ENCODE measurements around the gene TEF. TPM values are rescaled to one million over a fixed set of nuclear protein-coding genes. Genes with fewer than 3 reads are reported as not detected.
A peak's percentile ranks its signal among the peaks of the same experiment; 100 is the strongest.

The TEF gene
- total RNA-seq, 2 experiments from 2014 or later: 6.8 to 7.0 TPM

DNA sequence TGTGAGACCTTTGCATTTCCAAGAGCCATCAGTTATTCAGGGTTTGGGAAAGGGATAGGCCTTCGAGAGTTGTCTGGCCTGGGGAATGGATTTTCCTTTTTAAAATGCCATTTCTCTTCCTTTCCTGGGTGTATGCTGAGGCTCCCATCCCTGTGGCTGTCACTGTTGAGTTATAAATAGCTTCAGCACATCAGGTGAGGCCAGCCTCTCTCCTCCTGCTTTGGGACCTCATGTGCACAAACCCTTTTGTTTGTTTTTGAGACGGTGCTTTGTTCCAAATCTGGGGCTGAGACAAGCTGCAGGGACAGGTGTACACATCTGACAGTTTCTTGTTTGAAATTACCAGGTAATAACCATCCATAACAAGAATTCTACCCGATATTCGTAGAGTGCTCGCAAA is 1.3 kb downstream of the TEF start:
- H3K36me3 ChIP-seq (ENCODE audit: insufficient read depth, low read length): peaks cover 5% of the 10 kb centered on the region; the same call in 1 of the 2 replicates
- peak overlapping the region; percentile 76 for H3K4me3 ChIP-seq (ENCODE audit: low read depth, low read length, poor library complexity, severe bottlenecking)
- H4K20me1 ChIP-seq (ENCODE audit: insufficient read depth, low read length): no peaks in the 10 kb centered on the region
- ChIA-PET POLR2A (no interaction called here), CTCF (ENCODE audit: unreplicated experiment) (no interaction called here)
- peak overlapping the region; percentile 98 for H3K4me2 ChIP-seq (ENCODE audit: low read length)
- H2AFZ ChIP-seq (ENCODE audit: low read length): no peak overlapping the region
- H3K79me2 ChIP-seq (ENCODE audit: insufficient read depth, low read depth, low read length): no peaks in the 10 kb centered on the region
- no TSS peak for BruUV-seq (replicated peaks)
- no peaks in the 10 kb centered on the region for H3K9me3 ChIP-seq (ENCODE audit: low read length)
- H3K4me1 ChIP-seq (ENCODE audit: insufficient read depth, low read length, poor library complexity, severe bottlenecking): peaks cover 24% of the 10 kb centered on the region
- intact Hi-C loops (cut with micrococcal nuclease; ENCODE audit: unreplicated experiment): loop anchor here (10.0 kb wide), 1 partner anchor 78 kb away; the partner anchor contains the start of gene ZC3H7B
- TF ChIP-seq EZH2phosphoT487 (IDR thresholded peaks at IDR 0.05; ENCODE audit: borderline replicate concordance, low read depth, low read length): no peak
- TF ChIP-seq, protein P1, sequence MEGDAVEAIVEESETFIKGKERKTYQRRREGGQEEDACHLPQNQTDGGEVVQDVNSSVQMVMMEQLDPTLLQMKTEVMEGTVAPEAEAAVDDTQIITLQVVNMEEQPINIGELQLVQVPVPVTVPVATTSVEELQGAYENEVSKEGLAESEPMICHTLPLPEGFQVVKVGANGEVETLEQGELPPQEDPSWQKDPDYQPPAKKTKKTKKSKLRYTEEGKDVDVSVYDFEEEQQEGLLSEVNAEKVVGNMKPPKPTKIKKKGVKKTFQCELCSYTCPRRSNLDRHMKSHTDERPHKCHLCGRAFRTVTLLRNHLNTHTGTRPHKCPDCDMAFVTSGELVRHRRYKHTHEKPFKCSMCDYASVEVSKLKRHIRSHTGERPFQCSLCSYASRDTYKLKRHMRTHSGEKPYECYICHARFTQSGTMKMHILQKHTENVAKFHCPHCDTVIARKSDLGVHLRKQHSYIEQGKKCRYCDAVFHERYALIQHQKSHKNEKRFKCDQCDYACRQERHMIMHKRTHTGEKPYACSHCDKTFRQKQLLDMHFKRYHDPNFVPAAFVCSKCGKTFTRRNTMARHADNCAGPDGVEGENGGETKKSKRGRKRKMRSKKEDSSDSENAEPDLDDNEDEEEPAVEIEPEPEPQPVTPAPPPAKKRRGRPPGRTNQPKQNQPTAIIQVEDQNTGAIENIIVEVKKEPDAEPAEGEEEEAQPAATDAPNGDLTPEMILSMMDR (conservative IDR thresholded peaks at IDR 0.05; ENCODE audit: low read length): no peak
- no peak for DNase-seq (ENCODE audit: low spot score)
- no peak overlapping the region for H3K27ac ChIP-seq (ENCODE audit: low read depth, low read length, poor library complexity, severe bottlenecking)
- no peaks in the 10 kb centered on the region for H3K9me2 ChIP-seq (ENCODE audit: insufficient read depth, low read length)

DNA sequence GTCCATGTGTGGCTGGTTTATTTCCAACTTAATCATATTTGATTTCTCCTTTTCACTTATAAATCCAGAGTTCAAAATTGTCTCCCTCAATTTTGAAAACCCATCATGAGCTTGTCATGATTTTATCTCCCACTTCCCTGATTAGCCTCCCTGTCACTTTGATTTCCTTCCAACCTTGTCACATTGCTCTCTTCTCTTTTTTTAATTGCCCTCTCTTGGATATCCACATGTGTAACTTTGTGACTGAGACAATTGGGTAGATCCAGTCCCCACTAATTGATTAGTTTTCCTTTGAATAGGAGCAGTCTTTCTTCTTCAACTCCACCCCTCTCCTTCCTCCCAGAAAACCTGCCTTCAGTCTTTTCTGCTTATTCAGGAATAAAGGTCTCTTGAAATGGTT is 2.4 kb downstream of the TEF start:
- Histone ChIP-seq H3K79me2 (ENCODE audit: insufficient read depth, low read depth, low read length) (no peaks in the 10 kb centered on the region), H3K27ac (ENCODE audit: low read depth, low read length, poor library complexity, severe bottlenecking) (no peak overlapping the region), H3K4me3 (ENCODE audit: low read depth, low read length, poor library complexity, severe bottlenecking) (no peak overlapping the region), H3K4me1 (ENCODE audit: insufficient read depth, low read length, poor library complexity, severe bottlenecking) (peaks cover 24% of the 10 kb centered on the region), H3K36me3 (ENCODE audit: insufficient read depth, low read length) (peaks cover 11% of the 10 kb centered on the region), H4K20me1 (ENCODE audit: insufficient read depth, low read length) (no peaks in the 10 kb centered on the region), H2AFZ (ENCODE audit: low read length) (no peak overlapping the region), H3K4me2 (ENCODE audit: low read length) (no peak overlapping the region), H3K9me2 (ENCODE audit: insufficient read depth, low read length) (no peaks in the 10 kb centered on the region), H3K9me3 (ENCODE audit: low read length) (no peaks in the 10 kb centered on the region)
- DNase-seq (ENCODE audit: low spot score): no peak
- CTCF ChIA-PET (ENCODE audit: unreplicated experiment): no interaction called here
- POLR2A ChIA-PET: no interaction called here
- TF ChIP-seq, protein P1 (conservative IDR thresholded peaks at IDR 0.05; ENCODE audit: low read length): no peak
- TF ChIP-seq EZH2phosphoT487 (IDR thresholded peaks at IDR 0.05; ENCODE audit: borderline replicate concordance, low read depth, low read length): no peak
- intact Hi-C loops (cut with micrococcal nuclease; ENCODE audit: unreplicated experiment): loop anchor here (10.0 kb wide), 1 partner anchor 79 kb away; the partner anchor contains the start of gene ZC3H7B
- no TSS peak for BruUV-seq (replicated peaks)

DNA sequence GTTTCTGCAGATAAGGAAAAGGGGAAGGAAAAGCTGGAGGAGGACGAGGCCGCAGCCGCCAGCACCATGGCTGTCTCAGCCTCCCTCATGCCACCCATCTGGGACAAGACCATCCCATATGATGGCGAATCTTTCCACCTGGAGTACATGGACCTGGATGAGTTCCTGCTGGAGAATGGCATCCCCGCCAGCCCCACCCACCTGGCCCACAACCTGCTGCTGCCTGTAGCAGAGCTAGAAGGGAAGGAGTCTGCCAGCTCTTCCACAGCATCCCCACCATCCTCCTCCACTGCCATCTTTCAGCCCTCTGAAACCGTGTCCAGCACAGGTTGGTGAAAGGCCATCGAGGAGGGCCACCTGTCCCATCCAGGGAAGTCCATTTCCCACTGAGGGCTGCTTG is 5.6 kb downstream of the TEF start:
- ChIA-PET CTCF (ENCODE audit: unreplicated experiment) (no interaction called here), POLR2A (no interaction called here)
- Histone ChIP-seq H3K27ac (ENCODE audit: low read depth, low read length, poor library complexity, severe bottlenecking) (no peak overlapping the region), H2AFZ (ENCODE audit: low read length) (no peak overlapping the region), H3K36me3 (ENCODE audit: insufficient read depth, low read length) (peaks cover 30% of the 10 kb centered on the region), H3K9me2 (ENCODE audit: insufficient read depth, low read length) (no peaks in the 10 kb centered on the region), H3K79me2 (ENCODE audit: insufficient read depth, low read depth, low read length) (no peaks in the 10 kb centered on the region), H3K4me3 (ENCODE audit: low read depth, low read length, poor library complexity, severe bottlenecking) (no peak overlapping the region), H3K9me3 (ENCODE audit: low read length) (no peaks in the 10 kb centered on the region), H4K20me1 (ENCODE audit: insufficient read depth, low read length) (no peaks in the 10 kb centered on the region), H3K4me1 (ENCODE audit: insufficient read depth, low read length, poor library complexity, severe bottlenecking) (peaks cover 13% of the 10 kb centered on the region), H3K4me2 (ENCODE audit: low read length) (no peak overlapping the region)
- BruUV-seq (replicated peaks): no TSS peak
- DNase-seq (ENCODE audit: low spot score): no peak
- no peak for TF ChIP-seq EZH2phosphoT487 (IDR thresholded peaks at IDR 0.05; ENCODE audit: borderline replicate concordance, low read depth, low read length)
- TF ChIP-seq, protein P1 (conservative IDR thresholded peaks at IDR 0.05; ENCODE audit: low read length): no peak
- intact Hi-C loops (cut with micrococcal nuclease; ENCODE audit: unreplicated experiment): loop anchor here (10.0 kb wide), 1 partner anchor 83 kb away; the partner anchor contains the start of gene ZC3H7B
